Smooth muscle cell (in vitro differentiated cells): Measurements from ENCODE around the gene FHOD3. TPM values are rescaled to one million over a fixed set of nuclear protein-coding genes. Genes with fewer than 3 reads are reported as not detected.

Experiments
- DNase-seq: peaks from one replicate; lab custom pipeline; 2025; ENCODE audit not compliant: unreplicated experiment; lab: John Stamatoyannopoulos, UW
- H2AFZ ChIP-seq: fragments of 200-600 bp; sonication (generic); 2 replicates; pipeline ENCODE4 v1.6.0; 2016; ENCODE audit warnings: antibody characterized with exemption, low read depth, mild to moderate bottlenecking
- H3F3A ChIP-seq: fragments of 200-600 bp; sonication (generic); 2 replicates; pipeline ENCODE4 v1.6.0; 2017; ENCODE audit warnings: antibody characterized with exemption, low read depth
- H3K27ac ChIP-seq: fragments of 200-600 bp; sonication (generic); 2 replicates; pipeline ENCODE4 v1.5.1; 2016; ENCODE audit warnings: low read depth, mild to moderate bottlenecking
- H3K27me3 ChIP-seq: fragments of 200-600 bp; sonication (generic); 2 replicates; pipeline ENCODE4 v1.6.1; 2016; ENCODE audit warnings: low read depth, mild to moderate bottlenecking
- H3K36me3 ChIP-seq: fragments of 200-600 bp; sonication (generic); 2 replicates; pipeline ENCODE4 v1.5.1; 2016; ENCODE audit warnings: low read depth
- H3K4me1 ChIP-seq: fragments of 200-600 bp; sonication (generic); 2 replicates; pipeline ENCODE4 v1.5.1; 2016; ENCODE audit warnings: low read depth
- H3K4me2 ChIP-seq: fragments of 200-600 bp; sonication (generic); 2 replicates; pipeline ENCODE4 v1.6.0; 2016; ENCODE audit warnings: mild to moderate bottlenecking
- H3K4me3 ChIP-seq: fragments of 200-600 bp; sonication (generic); 2 replicates; pipeline ENCODE4 v1.5.1; 2016; ENCODE audit warnings: mild to moderate bottlenecking
- H3K79me2 ChIP-seq: fragments of 200-600 bp; sonication (generic); 2 replicates; pipeline ENCODE4 v1.6.0; 2016; ENCODE audit warnings: low read depth, mild to moderate bottlenecking
- H3K9ac ChIP-seq: fragments of 200-600 bp; sonication (generic); 2 replicates; pipeline ENCODE4 v1.6.0; 2016; ENCODE audit warnings: low read depth
- H3K9me3 ChIP-seq: fragments of 200-600 bp; sonication (generic); replicated peaks from 2 replicates; pipeline ENCODE4 v1.5.1; 2016; ENCODE audit warnings: low read depth
- H4K20me1 ChIP-seq: fragments of 200-600 bp; sonication (generic); 2 replicates; pipeline ENCODE4 v1.6.0; 2016; ENCODE audit warnings: low read depth
- WGBS: methylation state at CpG from one replicate; pipeline ENCODE4 v1.1.7; 2016; ENCODE audit warnings: low lambda C conversion rate; 5-methylcytosine and 5-hydroxymethylcytosine counted together
- polyA plus RNA-seq: library from polyadenylated mRNA; unstranded; fragments of >200 nt; fragmentation: Nextera tagmentation; extraction: Ambion mirVana; gene quantifications from 2 replicates; pipeline ENCODE4 v1.2.1, GENCODE V29; 2016
- total RNA-seq: library from RNA; depleted of rRNA; stranded (reverse); fragments of >200 nt; gene quantifications from 2 replicates; pipeline ENCODE4 v1.2.3, GENCODE V29; 2014
- TF ChIP-seq, protein P1 (sequence below): fragments of 200-600 bp; sonication (generic); IDR thresholded peaks from 2 replicates; pipeline ENCODE4 v1.5.1; 2017; ENCODE audit warnings: borderline replicate concordance, mild to moderate bottlenecking, antibody characterized with exemption; ENCODE audit not compliant: insufficient read depth, poor library complexity, severe bottlenecking

Gene FHOD3
- total and polyA plus RNA-seq, 2 experiments from 2014 or later, result 6.3 to 19.4 TPM

DNA sequence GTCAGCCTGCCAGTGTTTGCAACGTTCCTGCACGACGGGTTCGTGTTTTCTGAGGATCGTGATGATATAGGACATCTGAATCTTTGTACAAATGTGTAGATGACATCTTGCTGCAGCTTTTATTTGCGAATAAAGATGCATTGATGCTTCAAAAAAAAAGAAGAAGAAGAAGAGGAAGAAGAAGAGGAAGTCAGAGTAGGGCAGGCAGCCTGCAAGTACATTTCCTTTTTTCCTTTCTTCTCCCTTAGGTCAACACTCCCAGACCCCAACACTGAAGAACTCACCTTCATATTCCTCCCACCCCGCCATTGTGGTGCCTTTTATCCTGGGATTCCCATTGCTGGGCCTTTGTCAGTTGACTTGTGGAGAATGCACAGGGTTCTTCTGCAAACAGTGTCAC lies 91.5 kb downstream of the FHOD3 start:
- Histone ChIP-seq H3K4me1 (peaks cover 23% of the 10 kb centered on the region), H4K20me1 (no peaks in the 10 kb centered on the region), H3K4me2 (no peak overlapping the region), H3K79me2 (peaks cover 6% of the 10 kb centered on the region), H3K9ac (no peak overlapping the region), H3K27me3 (no peaks in the 10 kb centered on the region), H3K4me3 (no peak overlapping the region), H2AFZ (no peak overlapping the region), H3F3A (peaks cover 20% of the 10 kb centered on the region), H3K27ac (no peak overlapping the region), H3K9me3 (no peaks in the 10 kb centered on the region), H3K36me3 (no peaks in the 10 kb centered on the region)
- 95% methylated on average over 7 of the region's 7 CpGs for WGBS
- TF ChIP-seq, protein P1, sequence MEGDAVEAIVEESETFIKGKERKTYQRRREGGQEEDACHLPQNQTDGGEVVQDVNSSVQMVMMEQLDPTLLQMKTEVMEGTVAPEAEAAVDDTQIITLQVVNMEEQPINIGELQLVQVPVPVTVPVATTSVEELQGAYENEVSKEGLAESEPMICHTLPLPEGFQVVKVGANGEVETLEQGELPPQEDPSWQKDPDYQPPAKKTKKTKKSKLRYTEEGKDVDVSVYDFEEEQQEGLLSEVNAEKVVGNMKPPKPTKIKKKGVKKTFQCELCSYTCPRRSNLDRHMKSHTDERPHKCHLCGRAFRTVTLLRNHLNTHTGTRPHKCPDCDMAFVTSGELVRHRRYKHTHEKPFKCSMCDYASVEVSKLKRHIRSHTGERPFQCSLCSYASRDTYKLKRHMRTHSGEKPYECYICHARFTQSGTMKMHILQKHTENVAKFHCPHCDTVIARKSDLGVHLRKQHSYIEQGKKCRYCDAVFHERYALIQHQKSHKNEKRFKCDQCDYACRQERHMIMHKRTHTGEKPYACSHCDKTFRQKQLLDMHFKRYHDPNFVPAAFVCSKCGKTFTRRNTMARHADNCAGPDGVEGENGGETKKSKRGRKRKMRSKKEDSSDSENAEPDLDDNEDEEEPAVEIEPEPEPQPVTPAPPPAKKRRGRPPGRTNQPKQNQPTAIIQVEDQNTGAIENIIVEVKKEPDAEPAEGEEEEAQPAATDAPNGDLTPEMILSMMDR, result no peak
- DNase-seq, result no peak

DNA sequence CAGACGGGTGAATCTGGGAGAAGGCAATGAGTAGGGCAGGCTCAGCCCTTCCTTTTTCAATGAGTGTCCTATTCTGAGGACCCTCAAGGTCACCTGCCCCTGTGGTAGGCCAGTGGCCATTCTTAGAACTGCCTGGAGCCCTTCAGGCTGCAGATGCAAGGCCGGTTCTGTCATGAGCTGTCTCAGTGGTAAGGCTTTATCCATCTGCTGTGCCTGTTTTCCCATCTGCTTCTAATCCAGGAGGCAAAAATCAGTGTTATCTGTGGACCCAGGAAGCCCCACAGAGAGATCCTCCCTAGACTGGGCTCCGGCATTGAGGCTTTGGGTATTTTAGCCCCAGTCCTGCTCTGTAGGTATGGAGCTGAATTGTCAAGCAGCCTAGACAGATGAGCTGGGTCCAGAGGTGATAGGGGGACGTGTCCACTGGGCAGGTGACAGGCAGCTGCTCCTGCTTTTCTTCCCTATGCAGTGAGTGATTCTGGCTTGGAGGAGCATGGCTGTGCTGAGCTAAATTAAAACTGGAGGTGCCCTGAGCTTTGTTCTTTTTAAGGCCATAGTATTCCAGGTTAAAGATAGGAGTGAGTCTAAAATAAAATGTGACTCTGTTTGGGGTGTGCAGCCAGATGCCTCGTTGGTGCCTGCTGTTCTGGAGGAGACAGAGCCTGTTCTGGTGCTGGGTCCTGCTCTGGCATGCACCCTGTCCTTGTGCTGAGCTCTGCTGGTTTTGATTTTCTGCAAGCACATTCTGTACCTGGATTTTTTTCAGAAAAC lies 92.5 kb downstream of the FHOD3 start:
- H3K4me3 ChIP-seq, result no peak overlapping the region
- H3K79me2 ChIP-seq, result peaks cover 6% of the 10 kb centered on the region
- no peak overlapping the region for H3K9ac ChIP-seq
- no peaks in the 10 kb centered on the region for H3K36me3 ChIP-seq
- H3K27me3 ChIP-seq, result no peaks in the 10 kb centered on the region
- no peaks in the 10 kb centered on the region for H4K20me1 ChIP-seq
- H3K4me2 ChIP-seq, result no peak overlapping the region
- no peak for DNase-seq
- TF ChIP-seq, protein P1, result no peak
- H3F3A ChIP-seq, result peaks cover 23% of the 10 kb centered on the region
- no peaks in the 10 kb centered on the region for H3K9me3 ChIP-seq
- no peak overlapping the region for H3K27ac ChIP-seq
- H2AFZ ChIP-seq, result no peak overlapping the region
- 69% methylated on average over 5 of the region's 5 CpGs for WGBS
- peaks cover 24% of the 10 kb centered on the region for H3K4me1 ChIP-seq

DNA sequence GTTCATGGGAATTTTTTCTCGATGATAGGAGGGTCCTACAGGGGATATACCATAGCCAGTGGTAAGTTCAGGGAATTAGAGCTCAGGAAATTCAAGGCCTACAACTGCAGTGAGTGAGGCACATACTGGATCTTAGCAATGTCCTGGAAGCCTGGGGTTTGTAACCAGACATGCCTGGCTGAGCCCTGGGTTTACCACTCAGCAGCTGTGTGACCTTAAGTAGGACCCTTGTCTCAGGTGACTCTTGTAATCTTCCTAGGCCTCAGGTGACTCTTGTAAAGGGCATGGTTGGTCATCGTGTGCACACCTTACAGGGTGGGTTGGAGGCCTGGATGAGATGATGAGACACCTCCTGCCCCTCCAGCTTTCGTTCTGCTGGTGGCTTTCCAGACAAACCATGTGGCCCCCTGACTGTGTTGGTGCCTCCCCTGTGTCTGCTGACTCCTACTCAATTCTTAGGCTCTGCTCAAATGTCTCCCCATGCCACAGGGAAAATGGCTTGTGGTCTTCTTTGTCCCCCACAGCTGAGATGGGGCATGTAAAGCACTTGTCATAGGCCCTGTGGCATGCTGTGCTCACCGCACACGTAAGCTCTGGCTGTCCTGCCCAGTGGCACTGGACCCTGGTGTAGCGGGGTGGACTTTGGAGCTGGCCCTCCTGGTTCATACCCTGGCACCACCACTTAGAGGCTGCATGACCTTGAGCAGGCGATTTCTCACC lies 94.1 kb downstream of the FHOD3 start:
- H3K4me3 ChIP-seq, result no peak overlapping the region
- H3K9me3 ChIP-seq, result no peaks in the 10 kb centered on the region
- 81% methylated on average over 7 of the region's 7 CpGs for WGBS
- peak overlapping the region; percentile 73 for H3K4me2 ChIP-seq
- H3K36me3 ChIP-seq, result peaks cover 11% of the 10 kb centered on the region
- peaks cover 23% of the 10 kb centered on the region for H3F3A ChIP-seq
- H2AFZ ChIP-seq, result no peak overlapping the region
- H3K9ac ChIP-seq, result no peak overlapping the region
- DNase-seq, result no peak
- peak overlapping the region; percentile 96 for H3K27ac ChIP-seq
- H3K27me3 ChIP-seq, result no peaks in the 10 kb centered on the region
- H3K4me1 ChIP-seq, result peaks cover 24% of the 10 kb centered on the region
- H3K79me2 ChIP-seq, result peaks cover 18% of the 10 kb centered on the region
- H4K20me1 ChIP-seq, result no peaks in the 10 kb centered on the region
- TF ChIP-seq, protein P1, result no peak
